Measurements from ENCODE around the gene NKG7.
"Not testable (repeated sequence)": the region's sequence is repeated elsewhere in the genome, so short reads cannot be mapped to it uniquely, and the experiment has no call there.

The NKG7 gene, protein sequence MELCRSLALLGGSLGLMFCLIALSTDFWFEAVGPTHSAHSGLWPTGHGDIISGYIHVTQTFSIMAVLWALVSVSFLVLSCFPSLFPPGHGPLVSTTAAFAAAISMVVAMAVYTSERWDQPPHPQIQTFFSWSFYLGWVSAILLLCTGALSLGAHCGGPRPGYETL

GRCh38 chr19:51372649-51373504, at the start of gene NKG7:
Gene NKG7, minus strand, starts transcription at chr19:51372654. Its CDS starts 119 bp downstream, at chr19:51372535.
- no peak for DNase-seq (ENCODE audit: low read depth)

- no peak for DNase-seq (ENCODE audit: low read depth)
These were observed 49.6 kb upstream of the NKG7 start for GRCh38 chr19:51422053-51422448.

- no peak for DNase-seq (ENCODE audit: low read depth)
These were observed 49.0 kb upstream of the NKG7 start for GRCh38 chr19:51421229-51422052.

DNA sequence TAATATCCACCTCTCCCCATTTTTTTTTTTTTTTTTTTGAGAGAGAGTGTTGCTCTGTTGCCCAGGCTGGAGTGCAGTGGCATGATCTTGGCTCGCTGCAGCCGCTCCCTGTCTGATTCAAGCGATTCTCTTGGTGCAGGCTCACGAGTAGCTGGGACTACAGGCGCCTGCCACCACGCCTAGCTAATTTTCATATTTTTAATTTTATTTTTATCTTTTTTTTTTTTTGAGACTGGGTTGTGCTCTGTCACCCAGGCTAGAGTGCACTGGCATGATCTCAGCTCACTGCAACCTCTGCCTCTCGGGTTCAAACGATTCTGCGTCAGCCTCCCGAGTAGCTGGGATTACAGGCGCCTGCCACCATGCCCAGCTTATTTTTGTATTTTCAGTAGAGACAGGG, 48.1 kb upstream of the NKG7 start:
- DNase-seq (ENCODE audit: low read depth): not testable (repeated sequence)

DNA sequence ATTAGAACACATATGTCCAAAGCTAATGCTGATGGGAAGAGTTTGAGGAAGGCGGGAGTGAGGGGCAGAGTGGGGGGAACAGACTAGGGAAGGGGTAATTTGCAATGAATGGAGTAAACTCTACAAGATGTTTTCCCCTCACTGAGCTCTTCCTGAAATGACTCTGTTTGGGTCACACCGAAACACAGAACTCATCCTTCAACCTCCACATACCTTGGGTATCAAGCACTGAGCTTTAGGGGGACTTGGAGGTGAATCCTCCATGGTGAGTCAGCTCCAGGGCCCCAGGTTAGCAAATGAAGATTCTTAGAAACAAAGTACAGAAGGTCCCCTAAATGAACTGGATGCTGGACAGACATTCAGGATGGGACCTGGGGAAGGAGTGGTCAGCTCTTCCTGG, 46.3 kb upstream of the NKG7 start:
- DNase-seq (ENCODE audit: low read depth): no peak

GRCh38 chr19:51417810-51418157, 45.3 kb upstream of the NKG7 start:
- no peak for DNase-seq (ENCODE audit: low read depth)

DNA sequence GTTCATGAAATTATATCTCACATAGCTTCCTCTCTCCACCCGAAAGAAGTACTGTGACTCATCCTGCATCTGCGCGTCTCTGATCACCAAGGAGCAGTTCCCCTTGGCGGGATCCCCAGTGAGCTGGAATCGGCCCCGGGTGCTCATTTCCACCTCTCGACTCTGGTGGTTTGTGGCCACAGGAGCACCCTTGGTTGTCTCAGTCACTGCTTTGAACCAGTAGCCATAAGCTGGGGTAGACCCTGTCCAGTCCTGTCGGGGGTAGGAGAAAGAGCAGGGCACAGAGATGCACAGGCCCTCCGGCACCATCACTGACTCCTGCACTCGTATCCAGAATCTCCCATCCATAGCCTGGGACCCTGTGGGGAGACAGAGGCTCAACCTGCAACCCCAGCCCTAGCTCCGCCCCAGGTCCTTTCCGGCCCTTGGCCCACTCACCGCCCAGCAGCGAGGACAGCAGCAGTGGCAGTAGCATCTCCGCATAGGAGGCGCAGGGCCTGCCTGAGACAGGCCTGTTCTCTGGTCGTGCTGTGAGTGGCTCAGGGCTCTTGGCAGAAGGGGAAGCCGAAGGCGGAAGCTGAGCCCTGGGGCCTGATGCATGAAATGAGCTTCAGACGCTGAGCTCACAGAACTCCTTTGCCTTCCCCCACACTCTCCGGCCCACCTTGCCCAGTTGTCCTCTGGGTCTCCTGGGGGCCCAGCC, 44.8 kb upstream of the NKG7 start, which contains the start of gene SIGLEC10:
SIGLEC10 (minus strand) TSS at position 536 of the 703 bp plus-strand sequence; CDS start at position 475, 61 bp downstream.
- no peak for DNase-seq (ENCODE audit: low read depth)

DNA sequence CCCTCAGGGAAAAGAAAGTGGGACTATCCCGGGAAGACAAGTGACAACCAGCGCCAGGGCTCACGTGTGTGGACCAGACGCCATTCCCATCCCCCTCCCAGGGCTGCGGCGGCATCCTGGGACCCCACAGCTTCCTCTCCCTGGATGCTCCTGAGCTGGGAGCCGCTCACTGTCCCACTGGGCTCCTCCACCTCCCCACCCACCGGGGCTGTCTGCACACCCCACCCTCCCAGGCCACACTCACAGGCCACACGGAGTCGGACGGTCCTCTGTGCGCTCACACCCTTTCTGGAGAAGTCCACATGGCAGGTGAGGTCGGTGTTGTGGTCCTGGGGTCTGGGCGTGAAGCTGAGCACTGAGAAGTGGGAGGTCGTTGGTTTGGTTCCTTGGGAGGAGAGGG, 44.0 kb upstream of the NKG7 start:
- DNase-seq (ENCODE audit: low read depth): not testable (repeated sequence)

DNA sequence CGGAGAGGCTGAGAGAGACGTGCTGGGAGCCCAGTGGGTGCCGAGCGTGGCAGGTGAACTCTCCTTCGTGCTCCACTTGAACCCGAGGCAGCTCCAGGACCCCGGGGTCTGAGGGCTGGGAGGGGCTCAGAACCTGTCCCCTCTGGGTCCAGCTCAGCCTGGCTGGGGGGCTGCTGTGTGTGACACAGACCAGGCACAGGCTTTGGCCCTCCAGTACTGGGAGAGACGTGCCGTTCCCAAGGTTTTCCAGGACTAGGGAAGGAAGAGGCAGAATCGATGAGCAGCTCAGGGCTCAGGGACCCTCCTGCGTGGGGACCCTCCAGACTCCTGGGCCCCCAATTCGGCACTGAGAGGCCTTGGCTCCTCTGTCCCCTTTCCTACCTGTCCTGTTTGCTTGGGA, 42.7 kb upstream of the NKG7 start:
- DNase-seq (ENCODE audit: low read depth): no peak

DNA sequence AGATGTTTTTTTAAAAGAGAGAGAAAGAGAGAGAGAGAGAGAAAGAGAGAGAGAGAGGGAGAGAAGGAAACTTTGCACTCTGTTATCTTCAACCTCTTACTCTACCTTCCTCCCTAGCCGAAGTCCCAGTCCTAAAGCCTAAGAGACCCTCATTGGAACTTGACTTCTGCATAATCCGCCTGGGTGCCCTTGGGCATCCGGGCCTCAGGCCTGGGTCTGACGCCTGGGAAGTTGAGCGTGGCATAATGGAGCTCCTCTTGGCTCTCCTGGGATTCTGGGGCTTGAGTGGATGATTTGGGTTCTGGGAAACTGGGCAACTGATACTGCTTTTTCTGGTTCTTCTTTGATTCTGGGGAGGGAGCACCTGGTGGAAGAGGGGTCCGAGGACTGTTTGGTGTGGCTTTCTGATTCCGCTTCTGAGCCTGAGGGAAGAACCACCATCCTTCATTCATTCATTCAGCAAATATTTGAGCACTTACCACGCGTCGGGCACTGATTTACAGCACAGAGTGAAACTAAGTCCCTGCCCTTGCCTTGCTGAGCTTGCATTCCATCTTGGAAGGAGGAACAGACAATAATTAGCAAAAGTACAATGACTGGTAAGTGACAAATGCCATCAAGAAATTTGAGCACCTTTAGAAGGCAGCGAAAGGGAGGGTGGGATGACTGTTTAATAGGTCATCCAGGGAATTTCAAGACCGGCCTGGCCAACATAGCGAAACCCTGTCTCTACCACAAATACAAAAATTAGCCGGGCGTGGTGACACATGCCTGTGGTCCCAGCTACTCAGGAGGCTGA, 38.7 kb upstream of the NKG7 start:
- no peak for DNase-seq (ENCODE audit: low read depth)

GRCh38 chr19:51407511-51408131, 35.2 kb upstream of the NKG7 start:
- DNase-seq (ENCODE audit: low read depth): no peak

DNA sequence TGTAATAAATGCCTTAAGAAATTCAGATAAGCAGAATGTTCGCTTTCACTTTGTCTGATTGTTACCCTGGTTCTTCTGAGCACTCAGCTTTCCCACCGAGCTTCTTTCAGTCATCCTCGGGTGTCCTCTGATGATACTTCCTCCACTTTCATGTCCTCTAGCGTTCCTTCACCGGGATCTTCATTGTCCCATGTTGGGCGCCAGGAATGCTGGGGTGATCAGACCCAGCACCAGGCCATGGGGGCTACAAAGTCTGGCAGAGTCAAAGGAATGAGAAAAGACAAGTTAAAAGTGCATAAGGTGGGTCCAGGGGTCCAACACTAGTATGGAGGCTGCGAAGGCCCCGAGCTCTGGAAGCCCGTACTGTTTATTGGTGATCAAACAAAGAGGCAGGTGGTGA, 29.7 kb upstream of the NKG7 start:
- no peak for DNase-seq (ENCODE audit: low read depth)

DNA sequence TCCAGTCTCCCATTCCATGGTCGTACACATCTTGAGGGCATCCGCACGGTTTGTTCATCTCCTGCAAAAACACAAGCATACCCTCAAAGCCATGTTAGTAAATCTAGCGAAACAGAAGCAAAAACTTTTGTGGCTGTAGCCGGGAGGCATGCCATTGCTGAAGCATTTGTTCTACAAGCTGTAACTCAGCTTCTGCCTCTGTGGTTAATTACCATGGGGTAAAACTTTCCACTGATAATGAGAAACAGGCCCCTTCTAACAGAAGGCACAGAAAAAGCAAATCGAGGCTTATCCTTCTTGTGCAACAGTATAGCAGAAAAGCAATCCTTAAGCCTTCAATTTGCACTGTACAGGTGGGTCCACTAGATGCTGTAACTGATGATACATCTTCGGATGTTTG, 27.5 kb upstream of the NKG7 start:
- not testable (repeated sequence) for DNase-seq (ENCODE audit: low read depth)

DNA sequence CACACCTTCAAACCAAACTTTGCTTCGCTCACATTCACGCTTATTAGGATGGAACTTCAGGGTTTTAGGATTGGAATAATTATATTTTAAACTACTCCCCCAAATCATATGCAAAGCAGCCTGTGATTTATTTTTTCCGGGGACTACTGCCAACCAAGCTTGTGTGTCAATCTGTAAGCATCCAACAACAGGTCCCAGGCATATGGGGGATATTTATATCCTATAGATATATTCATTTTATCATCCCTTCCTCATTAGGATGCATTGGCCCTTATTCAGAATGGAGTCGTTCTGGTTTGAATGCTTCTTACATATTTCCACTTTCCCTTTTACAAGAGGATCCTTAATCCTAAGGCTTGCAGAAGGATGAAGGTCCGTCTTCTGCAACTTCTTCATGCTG, 26.8 kb upstream of the NKG7 start:
- DNase-seq (ENCODE audit: low read depth): no peak

GRCh38 chr19:51398096-51398704, 25.7 kb upstream of the NKG7 start:
- no peak for DNase-seq (ENCODE audit: low read depth)

DNA sequence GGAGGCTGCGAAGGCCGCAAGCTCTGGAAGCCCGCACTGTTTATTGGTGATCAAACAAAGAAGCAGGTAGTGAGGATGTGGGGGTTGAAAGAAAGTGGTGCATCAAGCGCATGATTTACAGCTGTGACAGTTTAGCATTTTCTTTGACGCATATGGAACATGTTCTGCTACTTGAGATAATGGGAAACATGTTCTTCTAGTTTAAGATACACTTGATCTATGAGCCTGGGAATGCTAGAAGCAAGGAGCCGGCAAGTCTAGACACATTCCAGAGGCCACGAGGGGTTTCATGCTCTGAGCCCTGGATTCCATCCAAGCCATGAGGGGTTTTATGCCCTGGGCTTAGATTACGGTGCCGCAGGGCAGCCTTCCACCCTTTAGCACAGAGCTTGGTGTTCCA, 25.0 kb upstream of the NKG7 start:
- not testable (repeated sequence) for DNase-seq (ENCODE audit: low read depth)

DNA sequence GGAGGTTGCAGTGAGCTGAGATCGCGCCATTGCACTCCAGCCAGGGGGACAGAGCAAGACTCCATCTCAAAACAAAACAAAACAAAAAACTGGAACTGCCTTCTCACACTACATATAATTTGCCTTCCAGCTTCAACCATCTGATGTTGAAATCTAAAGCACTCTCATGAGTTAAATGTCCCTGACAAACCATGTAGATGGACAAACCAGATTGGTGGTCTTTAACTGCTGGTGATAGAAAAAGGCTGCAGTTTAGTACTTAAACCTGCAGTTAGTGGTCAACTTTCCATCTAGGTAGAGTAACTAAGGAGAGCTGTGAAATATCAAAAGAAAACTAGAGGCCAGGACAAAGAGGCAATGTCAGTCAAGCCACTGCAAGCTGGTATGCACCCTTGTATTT, 23.7 kb upstream of the NKG7 start:
- DNase-seq (ENCODE audit: low read depth): no peak

- DNase-seq (ENCODE audit: low read depth): peak; percentile 97
These were observed 21.8 kb upstream of the NKG7 start for GRCh38 chr19:51394050-51394836.

DNA sequence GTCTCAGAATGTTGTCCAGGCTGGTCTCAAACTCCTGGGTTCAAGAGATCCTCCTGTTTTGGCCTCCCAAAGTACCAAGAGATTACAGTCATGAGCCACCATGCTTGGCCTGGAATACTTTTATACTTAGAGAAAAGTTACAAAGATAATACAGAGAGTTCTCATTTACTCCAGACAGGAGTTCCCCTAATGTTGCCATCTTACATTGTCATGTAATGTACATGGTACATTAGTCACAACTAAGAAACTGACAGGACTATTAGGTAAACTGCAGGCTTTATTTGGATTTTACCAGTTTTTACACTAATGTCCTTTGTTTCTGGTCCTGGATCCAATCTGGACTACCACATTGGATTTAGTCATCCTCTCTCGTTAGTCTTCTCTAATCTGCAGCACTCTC, 20.2 kb upstream of the NKG7 start:
- no peak for DNase-seq (ENCODE audit: low read depth)

Measured in GM04504 (cell line).